Measurements from ENCODE around the gene TMSB10. TPM values are rescaled to one million over a fixed set of nuclear protein-coding genes. Genes with fewer than 3 reads are reported as not detected.

Gene TMSB10
- total and polyA plus RNA-seq, 2 of the 13 experiments (the other 11 are each of a cell fraction or from before 2014, with no cell fraction given), result 665 to 708 TPM

DNA sequence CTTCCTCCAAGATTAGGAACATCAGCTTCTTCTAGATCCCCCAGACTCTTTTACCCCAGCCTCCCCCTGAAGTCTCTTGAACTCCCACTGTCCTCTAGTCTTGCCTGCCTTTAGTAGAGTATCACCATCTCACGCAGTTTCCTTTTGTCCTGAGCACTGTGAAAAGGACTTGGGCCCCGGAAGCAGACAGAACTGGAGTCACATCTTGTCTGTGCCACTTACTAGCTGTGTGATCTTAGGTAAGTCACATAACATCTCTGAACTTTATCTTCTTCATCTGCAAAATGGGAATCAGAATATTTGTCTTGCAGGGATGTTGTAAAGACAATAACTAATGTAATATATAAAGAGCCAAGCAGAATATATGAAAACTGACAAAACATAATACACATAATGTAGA lies 16.1 kb upstream of the TMSB10 start:
- Histone ChIP-seq H3K9ac (ENCODE audit: insufficient read depth, low read depth, low read length) (no peak overlapping the region; the same call in 1 of the 2 replicates), H3K27ac (ENCODE audit: extremely low read length, insufficient read depth, low read length) (no peak overlapping the region), H2AFZ (ENCODE audit: low read length) (peak overlapping the region; percentile 78), H3K79me2 (ENCODE audit: insufficient read depth, low read length) (no peaks in the 10 kb centered on the region), H3K4me1 (ENCODE audit: insufficient read depth, low read length) (peaks cover 24% of the 10 kb centered on the region), H3K27me3 (ENCODE audit: control insufficient read depth in 1 of 2, insufficient read depth in 2 of 2, low read length in 2 of 2) (peaks cover 3 to 34% of the 10 kb centered on the region in 2 experiments; a peak in 4 of 5 replicates), H3K36me3 (replicated peaks in 1 of 2; ENCODE audit: control insufficient read depth in 1 of 2, insufficient read depth in 2 of 2, low read length in 2 of 2) (no peaks in the 10 kb centered on the region), H4K20me1 (ENCODE audit: insufficient read depth, low read length) (no peaks in the 10 kb centered on the region), H3K4me2 (ENCODE audit: low read depth, low read length) (peak overlapping the region; percentile 69), H3K9me3 (ENCODE audit: low read length) (no peaks in the 10 kb centered on the region), H3K4me3 (replicated peaks in 1 of 3; ENCODE audit: insufficient read depth in 1 of 3, low read depth in 2 of 3, low read length in 3 of 3) (0 out of 6 replicates have a peak overlapping the region, but pooled peaks of 1 of the 3 experiments have one; percentile 39)
- FAIRE-seq (no peak), ATAC-seq (no peak), DNase-seq (ENCODE audit: low spot score) (no peak)
- in situ Hi-C loops (cut with HindIII; ENCODE audit: extremely low pct_ligation_motif_present, low pct_unique_long_range_greater_than_20kb), result loop anchor here (10.0 kb wide), 1 partner anchor 255 kb away; no protein-coding TSS in a partner anchor
- intact Hi-C loops (cut with micrococcal nuclease; ENCODE audit: unreplicated experiment), result no loop called here
- no TSS peak for BruUV-seq (replicated peaks)
- ChIA-PET POLR2A (interaction anchor here (0.7 to 1.2 kb wide), 3 partner anchors 15 to 36 kb away, joined by 3 to 4 read pairs (median 3); no protein-coding TSS in a partner anchor), CTCF (ENCODE audit: low intra/inter-chr PET ratio, low total read pairs) (no interaction called here)
- TF ChIP-seq ZNF768 (CRISPR knock-in tag; IDR thresholded peaks at IDR 0.05) (peak; percentile 42; the same call in 1 of the 2 replicates), ARNT2 (CRISPR knock-in tag; IDR thresholded peaks at IDR 0.05; ENCODE audit: low read depth) (no peak)
- 29% methylated on average over 2 of the region's 2 CpGs for WGBS (ENCODE audit: low lambda C conversion rate)

DNA sequence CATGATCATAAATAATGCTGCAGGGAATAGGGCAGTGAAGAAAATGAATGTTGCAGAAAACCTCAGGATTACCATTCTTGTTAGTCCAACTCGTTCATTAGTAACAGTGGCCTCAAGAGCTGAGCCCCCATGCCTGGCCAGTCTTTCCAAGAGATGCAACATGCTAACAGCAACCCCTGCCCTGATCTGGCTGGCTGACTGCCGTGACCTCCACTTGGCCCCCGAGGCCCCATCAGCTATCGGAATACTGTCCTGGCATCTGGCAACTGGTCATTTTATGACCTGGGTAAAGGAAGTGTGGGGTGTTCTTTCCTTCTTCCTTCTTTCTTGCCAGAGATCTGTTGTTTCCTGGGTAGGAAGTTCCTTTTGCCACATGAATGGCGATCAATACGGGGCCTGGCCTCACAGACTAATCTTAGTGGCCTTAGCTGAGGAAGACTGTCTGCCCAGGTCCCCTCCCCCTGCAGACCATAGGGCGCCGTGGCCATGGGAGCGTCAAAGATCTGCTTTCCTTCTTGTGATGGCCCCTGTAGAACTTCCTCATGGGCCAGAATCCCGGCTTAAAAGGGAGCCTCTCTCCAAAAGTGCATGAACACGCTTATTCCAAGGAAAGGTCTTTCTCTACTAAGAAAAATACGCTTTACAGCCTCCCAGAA lies 14.0 kb upstream of the TMSB10 start:
- in situ Hi-C loops (cut with HindIII; ENCODE audit: extremely low pct_ligation_motif_present, low pct_unique_long_range_greater_than_20kb) (no loop called here), intact Hi-C loops (cut with micrococcal nuclease; ENCODE audit: unreplicated experiment) (no loop called here)
- no peaks in the 10 kb centered on the region for H3K9me3 ChIP-seq (ENCODE audit: low read length)
- TF ChIP-seq HNRNPLL (IDR thresholded peaks at IDR 0.05; ENCODE audit: low read depth, low read length, poor library complexity, severe bottlenecking) (no peak), ZNF205 (CRISPR knock-in tag; IDR thresholded peaks at IDR 0.05) (peak; percentile 37; the same call in 1 of the 2 replicates), RAD51 (IDR thresholded peaks at IDR 0.05; ENCODE audit: borderline replicate concordance) (no peak), THYN1 (CRISPR knock-in tag; IDR thresholded peaks at IDR 0.05; ENCODE audit: borderline replicate concordance, low read depth) (no peak), SNAPC2 (CRISPR knock-in tag; IDR thresholded peaks at IDR 0.05) (no peak), ZBTB42 (CRISPR knock-in tag; IDR thresholded peaks at IDR 0.05) (no peak), NRL (CRISPR knock-in tag; IDR thresholded peaks at IDR 0.05; ENCODE audit: borderline replicate concordance) (no peak)
- TF ChIP-seq, protein P1, sequence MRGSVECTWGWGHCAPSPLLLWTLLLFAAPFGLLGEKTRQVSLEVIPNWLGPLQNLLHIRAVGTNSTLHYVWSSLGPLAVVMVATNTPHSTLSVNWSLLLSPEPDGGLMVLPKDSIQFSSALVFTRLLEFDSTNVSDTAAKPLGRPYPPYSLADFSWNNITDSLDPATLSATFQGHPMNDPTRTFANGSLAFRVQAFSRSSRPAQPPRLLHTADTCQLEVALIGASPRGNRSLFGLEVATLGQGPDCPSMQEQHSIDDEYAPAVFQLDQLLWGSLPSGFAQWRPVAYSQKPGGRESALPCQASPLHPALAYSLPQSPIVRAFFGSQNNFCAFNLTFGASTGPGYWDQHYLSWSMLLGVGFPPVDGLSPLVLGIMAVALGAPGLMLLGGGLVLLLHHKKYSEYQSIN (CRISPR knock-in tag; IDR thresholded peaks at IDR 0.05; ENCODE audit: borderline replicate concordance), result no peak
- H3K4me3 ChIP-seq (replicated peaks in 1 of 3; ENCODE audit: insufficient read depth in 1 of 3, low read depth in 2 of 3, low read length in 3 of 3), result no peak overlapping the region
- no peaks in the 10 kb centered on the region for H3K79me2 ChIP-seq (ENCODE audit: insufficient read depth, low read length)
- no peaks in the 10 kb centered on the region for H3K36me3 ChIP-seq (replicated peaks in 1 of 2; ENCODE audit: control insufficient read depth in 1 of 2, insufficient read depth in 2 of 2, low read length in 2 of 2)
- ChIA-PET CTCF (ENCODE audit: low intra/inter-chr PET ratio, low total read pairs) (no interaction called here), POLR2A (interaction anchor here (2.1 kb wide), 1 partner anchor 35 kb away, joined by 4 read pairs; no protein-coding TSS in a partner anchor)
- H3K9ac ChIP-seq (ENCODE audit: insufficient read depth, low read depth, low read length), result no peak overlapping the region
- H3K4me1 ChIP-seq (ENCODE audit: insufficient read depth, low read length), result peaks cover 24% of the 10 kb centered on the region
- FAIRE-seq (no peak), DNase-seq (ENCODE audit: low spot score) (no peak), ATAC-seq (no peak)
- peaks cover 3 to 30% of the 10 kb centered on the region in 2 experiments; a peak in 3 of 5 replicates for H3K27me3 ChIP-seq (ENCODE audit: control insufficient read depth in 1 of 2, insufficient read depth in 2 of 2, low read length in 2 of 2)
- WGBS (ENCODE audit: low lambda C conversion rate), result 57% methylated on average over 12 of the region's 12 CpGs
- H2AFZ ChIP-seq (ENCODE audit: low read length), result no peak overlapping the region
- no peaks in the 10 kb centered on the region for H4K20me1 ChIP-seq (ENCODE audit: insufficient read depth, low read length)
- no peak overlapping the region; the same call in 1 of the 2 replicates for H3K4me2 ChIP-seq (ENCODE audit: low read depth, low read length)
- no peak overlapping the region for H3K27ac ChIP-seq (ENCODE audit: extremely low read length, insufficient read depth, low read length)
- no TSS peak for BruUV-seq (replicated peaks)

Measured in HepG2 (cell line).